ENCODE measurements around the gene CLTC. TPM values are rescaled to one million over a fixed set of nuclear protein-coding genes. Genes with fewer than 3 reads are reported as not detected.

Gene CLTC
- total and polyA plus RNA-seq, 2 of the 8 experiments (the other 6 are each of a cell fraction or from before 2014, with no cell fraction given): 175 to 283 TPM

- TF ChIP-seq CTCF (IDR thresholded peaks at IDR 0.05; ENCODE audit: control extremely low read depth in 1 of 3, insufficient read depth in 1 of 3, low read depth in 1 of 3, low read length in 3 of 3) (no peak), FOSL1 (IDR thresholded peaks at IDR 0.05; ENCODE audit: insufficient read depth, low read depth, low read length) (no peak), ATF3 (IDR thresholded peaks at IDR 0.05; ENCODE audit: insufficient read depth, low read depth, low read length) (no peak), HDAC6 (IDR thresholded peaks at IDR 0.05; ENCODE audit: low read depth, low read length) (no peak)
Observed at GRCh38 chr17:59676716-59677115, 57.0 kb downstream of the CLTC start (continued).

Data from H1 (cell line).